Stomach (tissue), 4 donors: Measurements from ENCODE around the gene EGFLAM.

Source experiments
- CTCF ChIP-seq, 7 experiments: fragments of 450-650 bp in 4 of 7; fragments of 200-600 bp in 3 of 7; sonication (generic) in 3 of 7; IDR thresholded peaks; one replicate each; pipeline ENCODE4 v1.5.1; 2016 to 2019; ENCODE audit warnings: antibody characterized with exemption in 7 of 7, control low read depth in 2 of 7, mild to moderate bottlenecking in 1 of 7
- POLR2A ChIP-seq, 4 donors: fragments of 450-650 bp; IDR thresholded peaks; one replicate each; pipeline ENCODE4 v1.6.1; 2016; ENCODE audit warnings: antibody characterized with exemption in 4 of 4, control low read depth in 2 of 4, mild to moderate bottlenecking in 1 of 4, moderate library complexity in 1 of 4
- POLR2AphosphoS5 ChIP-seq, 3 donors: sonication (generic); formaldehyde crosslinking; IDR thresholded peaks; one replicate each; pipeline ENCODE4 v1.6.1; 2016; ENCODE audit warnings: antibody characterized with exemption in 3 of 3

GRCh38 chr5:38420246-38420645, 161.9 kb downstream of the EGFLAM start:
- TF ChIP-seq POLR2AphosphoS5 (IDR thresholded peaks at IDR 0.05) (no peak), POLR2A (IDR thresholded peaks at IDR 0.05) (no peak), CTCF (IDR thresholded peaks at IDR 0.05) (no peak)
